Tibial artery (tissue), 4 donors: ENCODE data around the gene CAPN7.

ENCODE experiments used
- DNase-seq, 2 donors: peaks; one replicate each; pipeline ENCODE4 v3.0.0-alpha.2; 2019
- H3K27ac ChIP-seq, 2 donors: fragments of 200-600 bp; sonication (generic) in 1 of 2; 1 replicate in 1 of 2; 2 replicates in 1 of 2; pipeline ENCODE4 v1.5.1; 2018 to 2019; ENCODE audit warnings: mild to moderate bottlenecking in 1 of 2
- H3K27me3 ChIP-seq, 2 donors: fragments of 200-600 bp; sonication (generic) in 1 of 2; one replicate each; pipeline versions ENCODE4 v1.5.1 to v1.6.0; 2016 to 2019
- H3K36me3 ChIP-seq, 3 donors: fragments of 200-600 bp; sonication (generic) in 2 of 3; one replicate each; pipeline ENCODE4 v1.5.1; 2016 to 2019; ENCODE audit warnings: mild to moderate bottlenecking in 2 of 3
- H3K4me1 ChIP-seq, 4 donors: fragments of 200-600 bp; sonication (generic) in 2 of 4; 1 replicate in 3 of 4; 2 replicates in 1 of 4; pipeline ENCODE4 v1.5.1; 2016 to 2019
- H3K4me3 ChIP-seq, 2 donors: fragments of 200-600 bp; sonication (generic) in 1 of 2; 1 replicate in 1 of 2; 2 replicates in 1 of 2; pipeline ENCODE4 v1.5.1; 2018 to 2019; ENCODE audit warnings: mild to moderate bottlenecking in 2 of 2
- H3K9me3 ChIP-seq, 3 donors: fragments of 200-600 bp; sonication (generic) in 1 of 3; one replicate each; pipeline ENCODE4 v1.5.1; 2016 to 2019
- CTCF ChIP-seq, 2 experiments: fragments of 200-600 bp in 1 of 2; fragments of 450-650 bp in 1 of 2; IDR thresholded peaks; one replicate each; pipeline ENCODE4 v1.5.1; 2017 to 2019; ENCODE audit warnings: antibody characterized with exemption in 2 of 2, mild to moderate bottlenecking in 1 of 2, moderate library complexity in 1 of 2
- intact Hi-C: fragments of 100-400 bp; cut with DNase I; formaldehyde crosslinking; loops from one replicate; pipeline ENCODE4 v1.15.0; 2023; ENCODE audit warnings: low total_unique reads

The CAPN7 gene

GRCh38 chr3:15175605-15176004 is 30.4 kb upstream of the CAPN7 start:
- Histone ChIP-seq H3K27me3 (peaks cover 0 to 5% of the 10 kb centered on the region in 2 donors), H3K4me1 (no peaks in the 10 kb centered on the region), H3K4me3 (no peak overlapping the region), H3K9me3 (no peaks in the 10 kb centered on the region), H3K27ac (no peak overlapping the region), H3K36me3 (no peaks in the 10 kb centered on the region)
- DNase-seq = no peak
- no peak for TF ChIP-seq CTCF (IDR thresholded peaks at IDR 0.05)
- intact Hi-C loops = no loop called here

- Histone ChIP-seq H3K27ac (no peak overlapping the region), H3K4me3 (no peak overlapping the region), H3K27me3 (peaks cover 0 to 5% of the 10 kb centered on the region in 2 donors), H3K36me3 (no peaks in the 10 kb centered on the region), H3K9me3 (no peaks in the 10 kb centered on the region), H3K4me1 (no peaks in the 10 kb centered on the region)
- DNase-seq = no peak
- intact Hi-C loops = no loop called here
- no peak for TF ChIP-seq CTCF (IDR thresholded peaks at IDR 0.05)
Measured at GRCh38 chr3:15180042-15180611, 25.9 kb upstream of the CAPN7 start.

- no peaks in the 10 kb centered on the region for H3K4me1 ChIP-seq
- H3K36me3 ChIP-seq = no peaks in the 10 kb centered on the region
- TF ChIP-seq CTCF (IDR thresholded peaks at IDR 0.05) = no peak
- H3K27me3 ChIP-seq = peaks cover 0 to 5% of the 10 kb centered on the region in 2 donors
- no peaks in the 10 kb centered on the region for H3K9me3 ChIP-seq
- DNase-seq = no peak
- intact Hi-C loops = no loop called here
- no peak overlapping the region for H3K4me3 ChIP-seq
- H3K27ac ChIP-seq = no peak overlapping the region
Measured at GRCh38 chr3:15181511-15181910, 24.5 kb upstream of the CAPN7 start.

GRCh38 chr3:15181963-15182362 is 24.1 kb upstream of the CAPN7 start:
- TF ChIP-seq CTCF (IDR thresholded peaks at IDR 0.05) = no peak
- H3K4me3 ChIP-seq = no peak overlapping the region
- no peaks in the 10 kb centered on the region for H3K36me3 ChIP-seq
- no peaks in the 10 kb centered on the region for H3K4me1 ChIP-seq
- peaks cover 0 to 5% of the 10 kb centered on the region in 2 donors for H3K27me3 ChIP-seq
- DNase-seq = no peak
- H3K9me3 ChIP-seq = no peaks in the 10 kb centered on the region
- intact Hi-C loops = no loop called here
- H3K27ac ChIP-seq = no peak overlapping the region

- no peak for TF ChIP-seq CTCF (IDR thresholded peaks at IDR 0.05)
- H3K27me3 ChIP-seq = no peaks in the 10 kb centered on the region
- H3K36me3 ChIP-seq = no peaks in the 10 kb centered on the region
- intact Hi-C loops = no loop called here
- H3K27ac ChIP-seq = no peak overlapping the region
- no peak for DNase-seq
- H3K4me3 ChIP-seq = no peak overlapping the region
- no peaks in the 10 kb centered on the region for H3K4me1 ChIP-seq
- no peaks in the 10 kb centered on the region for H3K9me3 ChIP-seq
Measured at GRCh38 chr3:15183011-15183410, 23.0 kb upstream of the CAPN7 start.

- Histone ChIP-seq H3K9me3 (no peaks in the 10 kb centered on the region), H3K27ac (no peak overlapping the region), H3K36me3 (no peaks in the 10 kb centered on the region), H3K27me3 (no peaks in the 10 kb centered on the region), H3K4me3 (no peak overlapping the region), H3K4me1 (no peaks in the 10 kb centered on the region)
- no peak for DNase-seq
- intact Hi-C loops = no loop called here
- no peak for TF ChIP-seq CTCF (IDR thresholded peaks at IDR 0.05)
Measured at GRCh38 chr3:15185404-15185803, 20.6 kb upstream of the CAPN7 start.
